OCI-LY7 (cell line): ENCODE measurements around the gene MRPS18A. TPM values are rescaled to one million over a fixed set of nuclear protein-coding genes. Genes with fewer than 3 reads are reported as not detected.

ENCODE experiments used
- BruUV-seq: library from RNA; stranded (reverse); fragments of 400-500 nt; replicated peaks from 2 replicates; lab custom pipeline; 2021; lab: Mats Ljungman, UMichigan
- CTCF ChIA-PET: fragments of 300-600 bp; sonication (Branson Sonifier 250); formaldehyde crosslinking; loops from one replicate; lab custom pipeline; 2022; ENCODE audit warnings: antibody characterized with exemption; ENCODE audit not compliant: unreplicated experiment; lab: Charles Lee
- POLR2A ChIA-PET: fragments of 300-600 bp; sonication (Branson Sonifier 250); formaldehyde crosslinking; loops from one replicate; lab custom pipeline; 2022; ENCODE audit warnings: antibody characterized with exemption; lab: Charles Lee
- DNase-seq: peaks from one replicate; pipeline ENCODE4 v3.0.0-alpha.2; 2015; ENCODE audit warnings: low spot score
- H2AFZ ChIP-seq: fragments of 200-600 bp; sonication (generic), shearing (Covaris generic); 2 replicates; pipeline ENCODE4 v1.6.1; 2014; ENCODE audit warnings: mild to moderate bottlenecking, antibody characterized with exemption, low read length, moderate library complexity
- H3K27ac ChIP-seq: fragments of 200-600 bp; sonication (generic); 2 replicates; pipeline ENCODE4 v1.5.1; 2014; ENCODE audit warnings: mixed run types, low read depth, mild to moderate bottlenecking, moderate library complexity, low read length, inconsistent platforms; ENCODE audit not compliant: poor library complexity, severe bottlenecking
- H3K36me3 ChIP-seq: fragments of 200-600 bp; sonication (generic); 2 replicates; pipeline ENCODE4 v1.6.1; 2014; ENCODE audit warnings: mild to moderate bottlenecking, antibody characterized with exemption, low read length, moderate library complexity, mixed read lengths; ENCODE audit not compliant: insufficient read depth
- H3K4me1 ChIP-seq: fragments of 200-600 bp; sonication (generic); 2 replicates; pipeline ENCODE4 v1.5.1; 2014; ENCODE audit warnings: mild to moderate bottlenecking, low read length; ENCODE audit not compliant: insufficient read depth, poor library complexity, severe bottlenecking
- H3K4me2 ChIP-seq: fragments of 200-600 bp; sonication (generic); 2 replicates; pipeline ENCODE4 v1.6.1; 2014; ENCODE audit warnings: mild to moderate bottlenecking, low read length
- H3K4me3 ChIP-seq: fragments of 200-600 bp; sonication (generic); 2 replicates; pipeline ENCODE4 v1.5.1; 2014; ENCODE audit warnings: mild to moderate bottlenecking, low read depth, low read length; ENCODE audit not compliant: poor library complexity, severe bottlenecking
- H3K79me2 ChIP-seq: fragments of 200-600 bp; sonication (generic); 2 replicates; pipeline ENCODE4 v1.6.1; 2016; ENCODE audit warnings: low read depth, mild to moderate bottlenecking, low read length, moderate library complexity, mixed read lengths; ENCODE audit not compliant: insufficient read depth
- H3K9me2 ChIP-seq: fragments of 200-600 bp; sonication (generic); 2 replicates; pipeline ENCODE4 v1.6.1; 2016; ENCODE audit warnings: mild to moderate bottlenecking, low read length, mixed read lengths; ENCODE audit not compliant: insufficient read depth
- H3K9me3 ChIP-seq: fragments of 200-600 bp; sonication (generic); 2 replicates; pipeline ENCODE4 v1.6.1; 2014; ENCODE audit warnings: mild to moderate bottlenecking, mixed run types, low read length, mixed read lengths
- H4K20me1 ChIP-seq: fragments of 200-600 bp; sonication (generic); 2 replicates; pipeline ENCODE4 v1.6.1; 2014; ENCODE audit warnings: mild to moderate bottlenecking, antibody characterized with exemption, low read length, moderate library complexity, mixed read lengths; ENCODE audit not compliant: insufficient read depth
- CTCF ChIP-seq: fragments of 200-600 bp; sonication (generic); conservative IDR thresholded peaks from 2 replicates; pipeline ENCODE4 v1.5.1; 2014; ENCODE audit warnings: mild to moderate bottlenecking, antibody characterized with exemption, low read length, moderate library complexity, mixed read lengths
- EZH2phosphoT487 ChIP-seq: fragments of 200-600 bp; sonication (generic); IDR thresholded peaks from 2 replicates; pipeline ENCODE4 v1.6.1; 2018; ENCODE audit warnings: low read depth, borderline replicate concordance, mild to moderate bottlenecking, mixed run types, antibody characterized with exemption, low read length, moderate library complexity, mixed read lengths
- intact Hi-C: fragments of 100-400 bp; cut with micrococcal nuclease; formaldehyde crosslinking; loops from one replicate; pipeline ENCODE4 v1.10.0; 2022; ENCODE audit not compliant: unreplicated experiment
- total RNA-seq, 2 experiments: library from RNA; depleted of rRNA in 1 of 2; stranded (reverse); fragments of >200 nt in 1 of 2; shearing (Covaris generic) in 1 of 2; gene quantifications; 2 replicates each; pipeline ENCODE4 v1.2.3, GENCODE V29; 2014 to 2022

MRPS18A gene
- total RNA-seq, 2 experiments from 2014 or later = 61.6 to 86.1 TPM

- Histone ChIP-seq H4K20me1 (peaks cover 10% of the 10 kb centered on the region; the same call in 1 of the 2 replicates), H3K9me2 (no peaks in the 10 kb centered on the region), H3K4me3 (no peak overlapping the region), H3K27ac (no peak overlapping the region), H3K36me3 (peaks cover 68% of the 10 kb centered on the region), H3K79me2 (peaks cover 63% of the 10 kb centered on the region), H3K9me3 (no peaks in the 10 kb centered on the region), H3K4me2 (no peak overlapping the region), H3K4me1 (peaks cover 36% of the 10 kb centered on the region), H2AFZ (no peak overlapping the region)
- BruUV-seq = no TSS peak
- DNase-seq = no peak
- intact Hi-C loops = no loop called here
- CTCF ChIA-PET = interaction anchor here (0.5 to 1.0 kb wide), 2 partner anchors 22 to 498 kb away, joined by 3 read pairs; no protein-coding TSS in a partner anchor
- TF ChIP-seq CTCF (no peak), EZH2phosphoT487 (no peak)
- POLR2A ChIA-PET = interaction anchor here (1.4 kb wide), 1 partner anchor 15 kb away, joined by 3 read pairs; no protein-coding TSS in a partner anchor
These were observed 4.7 kb downstream of the MRPS18A start for GRCh38 chr6:43682724-43683429.

- POLR2A ChIA-PET = interaction anchor here (1.0 kb wide), 1 partner anchor 12 kb away, joined by 3 read pairs; no protein-coding TSS in a partner anchor
- Histone ChIP-seq H3K4me3 (no peak overlapping the region), H3K36me3 (peaks cover 84% of the 10 kb centered on the region), H4K20me1 (peaks cover 10% of the 10 kb centered on the region; the same call in 1 of the 2 replicates), H3K9me2 (no peaks in the 10 kb centered on the region), H2AFZ (no peak overlapping the region), H3K4me2 (no peak overlapping the region), H3K79me2 (peaks cover 50% of the 10 kb centered on the region), H3K4me1 (peaks cover 30% of the 10 kb centered on the region), H3K27ac (no peak overlapping the region), H3K9me3 (no peaks in the 10 kb centered on the region)
- CTCF ChIA-PET = no interaction called here
- intact Hi-C loops = no loop called here
- no TSS peak for BruUV-seq
- TF ChIP-seq EZH2phosphoT487 (no peak), CTCF (no peak)
- no peak for DNase-seq
These were observed 6.3 kb downstream of the MRPS18A start for GRCh38 chr6:43681303-43681702.
